ENCODE data around the gene DAPK3. TPM values are rescaled to one million over a fixed set of nuclear protein-coding genes. Genes with fewer than 3 reads are reported as not detected.

Gene DAPK3
- total RNA-seq, 2 experiments from 2014 or later: 49.3 to 53.0 TPM

GRCh38 chr19:3923096-3923758 is 47.7 kb downstream of the DAPK3 start:
- H3K9me3 Mint-ChIP-seq (ENCODE audit: low read depth): peaks cover 14% of the 10 kb centered on the region
- CTCF ChIA-PET: no interaction called here
- H3K27ac Mint-ChIP-seq: no peak overlapping the region
- H3K4me1 Mint-ChIP-seq: no peaks in the 10 kb centered on the region
- DNase-seq (no peak), ATAC-seq (no peak)
- H3K27me3 Mint-ChIP-seq: no peaks in the 10 kb centered on the region
- H3K4me3 Mint-ChIP-seq: no peak overlapping the region
- no peaks in the 10 kb centered on the region for H3K36me3 Mint-ChIP-seq

GRCh38 chr19:3919793-3920192 is 51.1 kb downstream of the DAPK3 start:
- no peak overlapping the region for H3K4me3 Mint-ChIP-seq
- ATAC-seq (no peak), DNase-seq (no peak)
- CTCF ChIA-PET: no interaction called here
- H3K27ac Mint-ChIP-seq: no peak overlapping the region
- H3K9me3 Mint-ChIP-seq (ENCODE audit: low read depth): peaks cover 14% of the 10 kb centered on the region
- H3K4me1 Mint-ChIP-seq: no peaks in the 10 kb centered on the region
- H3K27me3 Mint-ChIP-seq: no peaks in the 10 kb centered on the region
- H3K36me3 Mint-ChIP-seq: no peaks in the 10 kb centered on the region

- Mint-ChIP-seq H3K27ac (no peak overlapping the region), H3K36me3 (no peaks in the 10 kb centered on the region), H3K4me1 (no peaks in the 10 kb centered on the region), H3K27me3 (no peaks in the 10 kb centered on the region), H3K4me3 (no peak overlapping the region), H3K9me3 (ENCODE audit: low read depth) (peaks cover 6% of the 10 kb centered on the region)
- CTCF ChIA-PET: no interaction called here
- ATAC-seq (no peak), DNase-seq (no peak)
Measured at GRCh38 chr19:3916033-3916432, 54.9 kb downstream of the DAPK3 start.

- Mint-ChIP-seq H3K9me3 (ENCODE audit: low read depth) (peaks cover 5% of the 10 kb centered on the region), H3K4me3 (no peak overlapping the region), H3K36me3 (no peaks in the 10 kb centered on the region), H3K27me3 (no peaks in the 10 kb centered on the region), H3K4me1 (no peaks in the 10 kb centered on the region), H3K27ac (no peak overlapping the region)
- DNase-seq (no peak), ATAC-seq (no peak)
- CTCF ChIA-PET: no interaction called here
Measured at GRCh38 chr19:3914199-3914598, 56.7 kb downstream of the DAPK3 start.

- no peaks in the 10 kb centered on the region for H3K4me1 Mint-ChIP-seq
- H3K9me3 Mint-ChIP-seq (ENCODE audit: low read depth): peaks cover 3% of the 10 kb centered on the region
- DNase-seq (no peak), ATAC-seq (no peak)
- H3K27ac Mint-ChIP-seq: no peak overlapping the region
- H3K27me3 Mint-ChIP-seq: no peaks in the 10 kb centered on the region
- no peak overlapping the region for H3K4me3 Mint-ChIP-seq
- H3K36me3 Mint-ChIP-seq: no peaks in the 10 kb centered on the region
- CTCF ChIA-PET: no interaction called here
Measured at GRCh38 chr19:3910105-3910504, 60.8 kb downstream of the DAPK3 start.

Small RNA genes within 50 kb of the gene (microRNA-seq; reads per million reads assigned to microRNA genes)
- not detected for gene MIR637

Other genes with a start within 250 kb of the DAPK3 start
- 10 to 100 TPM; 50.3 to 65.5 TPM for gene APBA3, start 209.4 kb downstream of the DAPK3 start, total RNA-seq
- 10 to 100 TPM; 74.0 to 89.8 TPM for gene MRPL54, start 208.4 kb downstream of the DAPK3 start, total RNA-seq
- not detected for gene RAX2, start 198.9 kb downstream of the DAPK3 start, total RNA-seq
- 10 to 100 TPM; 26.8 to 30.8 TPM for gene MATK, start 184.7 kb downstream of the DAPK3 start, total RNA-seq
- under 1 TPM; 0.26 TPM for gene ZFR2, start 102.1 kb downstream of the DAPK3 start, total RNA-seq
- not detected for gene ATCAY, start 90.4 kb downstream of the DAPK3 start, total RNA-seq
- not detected for gene NMRK2, start 38.0 kb downstream of the DAPK3 start, total RNA-seq
- 1,000 to 10,000 TPM; 1,382 to 1,952 TPM for gene EEF2, start 14.4 kb upstream of the DAPK3 start, total RNA-seq
- gene PIAS4, start 36.6 kb upstream of the DAPK3 start, total RNA-seq: 10 to 100 TPM; 34.0 to 39.4 TPM
- 10 to 100 TPM; 67.4 to 72.6 TPM for gene ZBTB7A, start 95.8 kb upstream of the DAPK3 start, total RNA-seq
- 100 to 1,000 TPM; 201 to 238 TPM for gene MAP2K2, start 153.0 kb upstream of the DAPK3 start, total RNA-seq
- under 1 TPM in 1 of 2 experiments, not detected in 1; 0.75 TPM for gene CREB3L3, start 182.5 kb upstream of the DAPK3 start, total RNA-seq
- 10 to 100 TPM; 37.5 to 37.8 TPM for gene SIRT6, start 211.5 kb upstream of the DAPK3 start, total RNA-seq
- 1 to 10 TPM in 1 of 2 experiments, under 1 TPM in 1; 0.82 to 1.4 TPM for gene ANKRD24, start 211.6 kb upstream of the DAPK3 start, total RNA-seq